HG03064 (cell line): ENCODE measurements around the gene JARID2.
A peak's percentile ranks its signal among the peaks of the same experiment; 100 is the strongest.
"Not testable (repeated sequence)": the region's sequence is repeated elsewhere in the genome, so short reads cannot be mapped to it uniquely, and the experiment has no call there.

ENCODE experiments used
- ATAC-seq: cut with Tn5 transposase; IDR thresholded peaks from one replicate; pipeline ENCODE4 v1.9.1; 2021; ENCODE audit warnings: low read depth; ENCODE audit not compliant: unreplicated experiment

JARID2 gene

DNA sequence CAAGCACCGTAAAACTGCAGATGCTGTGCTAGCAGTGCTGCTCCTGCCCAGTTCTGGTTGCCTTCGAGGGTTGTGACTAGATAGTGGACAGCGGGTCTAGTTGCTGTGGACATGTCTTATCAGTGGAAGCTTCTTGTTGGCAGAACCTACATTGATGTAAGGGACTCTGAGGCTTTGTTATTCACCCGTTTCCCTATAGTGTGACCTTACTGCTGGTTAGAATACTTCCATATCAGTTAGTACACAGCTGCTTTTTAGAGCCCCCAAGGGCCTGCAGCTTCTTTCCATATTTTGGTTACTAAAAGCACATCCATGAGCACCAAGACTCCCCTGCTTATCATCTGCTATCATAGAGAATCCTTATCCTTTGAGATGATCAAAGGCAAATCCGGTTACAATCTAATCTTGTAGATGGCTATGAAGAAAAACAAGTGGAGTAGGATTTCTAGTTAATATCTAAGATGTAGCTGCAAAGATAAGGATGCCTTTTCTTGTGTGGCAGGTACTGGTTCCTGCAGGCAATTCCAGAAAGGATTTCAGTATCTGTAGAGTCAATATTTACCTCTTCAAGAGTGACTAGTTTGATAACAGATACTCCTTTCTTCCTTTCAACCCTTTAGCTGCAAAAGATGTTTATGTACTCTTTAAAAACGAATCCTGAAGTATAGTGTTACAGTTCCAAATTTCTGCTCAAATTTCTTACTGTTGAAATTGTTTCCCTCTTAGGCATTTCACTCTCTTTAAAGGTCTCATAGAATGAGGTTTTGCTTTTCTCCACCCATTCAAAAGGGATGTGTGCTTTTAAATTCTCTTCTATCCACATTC, 163.6 kb downstream of the JARID2 start:
- no peak for ATAC-seq

DNA sequence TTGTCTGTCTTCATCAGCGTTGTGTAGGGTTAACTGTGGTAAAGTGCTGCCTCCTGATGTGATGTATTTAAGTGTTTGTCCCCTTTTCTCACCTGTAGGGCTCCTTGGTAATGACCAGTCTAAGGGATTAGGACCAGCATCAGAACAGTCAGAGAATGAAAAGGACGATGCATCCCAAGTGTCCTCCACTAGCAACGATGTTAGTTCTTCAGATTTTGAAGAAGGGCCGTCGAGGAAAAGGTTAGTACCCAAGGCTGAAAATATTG, 164.2 kb downstream of the JARID2 start:
- ATAC-seq = no peak

DNA sequence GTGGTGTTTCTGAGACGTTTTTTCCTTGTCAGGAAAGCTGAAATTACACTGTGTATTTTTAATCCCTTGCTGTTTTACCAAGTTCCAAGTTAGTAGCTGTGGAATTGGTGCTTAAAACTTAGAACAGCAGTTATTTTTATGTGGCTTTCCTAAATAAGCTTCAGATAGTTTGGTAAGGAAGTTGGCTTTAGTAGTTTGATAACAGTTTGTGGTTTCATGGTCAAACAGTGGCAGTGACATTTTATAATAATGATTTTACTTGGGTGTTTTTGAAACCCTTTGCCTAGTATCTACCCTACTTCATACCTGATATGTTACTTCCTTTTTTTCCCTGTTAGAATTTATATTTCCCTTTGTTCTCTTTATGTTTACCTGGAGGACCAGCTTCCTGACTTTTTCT, 164.9 kb downstream of the JARID2 start:
- no peak for ATAC-seq

DNA sequence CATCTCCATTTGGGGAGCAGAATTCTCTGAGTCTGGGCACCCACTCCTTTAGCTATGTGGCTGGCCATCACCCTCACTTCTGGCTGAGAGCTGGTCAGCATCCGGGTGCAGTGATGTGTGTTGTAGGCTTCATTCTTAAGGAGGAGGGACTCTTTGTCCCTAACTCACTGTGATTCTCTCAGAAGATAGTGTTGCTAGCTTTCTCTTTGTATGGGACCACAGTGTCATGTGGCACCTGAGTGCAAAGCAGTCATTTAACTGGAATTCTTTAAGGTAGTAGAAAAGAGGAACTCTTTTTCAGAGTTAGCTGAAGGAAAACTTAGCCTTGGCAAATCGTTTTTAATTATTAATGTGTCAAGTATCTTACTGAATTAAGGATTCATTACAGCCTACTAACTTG, 165.9 kb downstream of the JARID2 start:
- no peak for ATAC-seq

DNA sequence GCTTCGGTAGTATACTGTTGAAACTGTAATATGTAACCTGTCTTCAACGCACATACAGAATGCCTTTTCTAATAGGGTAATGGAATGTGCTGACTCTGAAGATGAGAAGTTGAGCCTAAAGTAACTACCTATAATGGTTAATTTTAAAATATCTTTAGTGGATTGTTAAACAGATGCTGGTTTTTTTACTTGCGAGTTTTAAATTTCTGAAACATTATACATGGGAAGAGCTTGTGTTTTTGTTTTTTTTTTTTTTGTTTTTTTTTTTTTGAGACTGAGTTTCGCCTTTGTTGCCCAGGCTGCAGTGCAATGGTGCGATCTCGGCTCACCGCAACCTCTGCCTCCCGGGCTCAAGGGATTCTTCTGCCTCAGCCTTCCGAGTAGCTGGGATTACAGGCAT, 166.9 kb downstream of the JARID2 start:
- no peak for ATAC-seq

DNA sequence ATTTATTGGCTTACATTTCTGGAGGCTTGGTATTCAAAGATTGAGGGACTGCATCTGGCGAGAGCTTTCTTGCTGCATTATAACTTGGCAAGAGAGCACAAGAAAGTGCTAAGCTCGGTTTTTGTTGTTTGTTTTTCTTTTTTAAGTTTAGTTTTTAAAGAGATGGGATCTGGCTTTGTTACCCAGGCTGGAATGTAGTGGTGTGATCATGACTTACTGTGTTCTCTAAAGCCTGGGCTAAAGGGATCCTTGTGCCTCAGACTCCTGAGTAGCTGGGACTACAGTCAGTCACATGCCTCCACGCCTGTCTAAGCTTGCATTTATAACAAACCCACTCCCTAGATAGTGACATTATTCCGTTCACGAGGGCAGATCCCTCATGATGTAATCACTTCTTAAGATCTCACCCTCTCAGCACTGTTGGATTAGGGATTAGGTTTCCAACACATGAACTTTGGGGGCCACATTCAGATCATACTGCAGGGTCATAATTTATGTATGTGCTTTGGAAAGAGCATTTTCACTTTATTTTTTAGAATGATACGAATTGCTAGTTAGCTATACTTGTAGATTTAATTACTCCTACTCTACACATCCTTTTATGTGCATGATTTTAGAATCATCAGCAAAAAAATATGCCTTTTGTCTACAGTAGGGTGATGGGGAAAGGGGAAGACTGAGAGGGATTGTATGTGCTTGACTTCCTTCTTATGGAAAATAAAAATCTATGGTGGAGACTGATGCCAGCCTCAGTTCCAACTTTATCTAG, 167.8 kb downstream of the JARID2 start:
- no peak for ATAC-seq

DNA sequence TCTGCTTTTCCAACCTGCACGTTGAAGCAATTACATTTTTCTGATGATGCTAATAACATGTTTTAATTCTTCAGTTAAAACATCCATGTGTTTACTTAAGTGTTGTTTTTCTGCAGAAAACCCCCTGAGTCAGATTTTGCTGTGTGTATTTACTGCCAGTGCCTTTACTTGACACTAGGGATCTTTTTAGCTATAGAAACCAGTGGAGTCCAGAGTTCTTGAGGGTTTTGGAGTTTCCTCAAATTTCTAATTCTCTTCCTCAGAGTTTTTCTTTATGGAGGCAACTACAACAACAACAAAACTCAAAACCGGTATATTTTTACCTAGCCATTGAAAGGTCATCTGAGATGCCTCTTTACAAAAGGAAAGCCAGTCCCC, 168.4 kb downstream of the JARID2 start:
- no peak for ATAC-seq

DNA sequence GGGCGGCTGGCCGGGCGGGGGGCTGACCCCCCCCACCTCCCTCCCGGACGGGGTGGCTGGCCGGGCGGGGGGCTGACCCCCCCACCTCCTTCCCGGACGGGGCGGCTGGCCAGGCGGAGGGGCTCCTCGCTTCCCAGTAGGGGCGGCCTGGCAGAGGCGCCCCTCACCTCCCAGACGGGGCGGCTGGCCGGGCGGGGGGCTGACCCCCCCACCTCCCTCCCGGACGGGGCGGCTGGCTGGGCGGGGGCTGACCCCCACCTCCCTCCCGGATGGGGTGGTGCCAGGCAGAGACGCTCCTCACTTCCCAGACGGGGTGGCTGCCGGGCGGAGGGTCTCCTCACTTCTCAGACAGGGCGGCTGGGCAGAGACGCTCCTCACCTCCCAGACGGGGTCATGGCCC, 169.8 kb downstream of the JARID2 start:
- not testable (repeated sequence) for ATAC-seq

DNA sequence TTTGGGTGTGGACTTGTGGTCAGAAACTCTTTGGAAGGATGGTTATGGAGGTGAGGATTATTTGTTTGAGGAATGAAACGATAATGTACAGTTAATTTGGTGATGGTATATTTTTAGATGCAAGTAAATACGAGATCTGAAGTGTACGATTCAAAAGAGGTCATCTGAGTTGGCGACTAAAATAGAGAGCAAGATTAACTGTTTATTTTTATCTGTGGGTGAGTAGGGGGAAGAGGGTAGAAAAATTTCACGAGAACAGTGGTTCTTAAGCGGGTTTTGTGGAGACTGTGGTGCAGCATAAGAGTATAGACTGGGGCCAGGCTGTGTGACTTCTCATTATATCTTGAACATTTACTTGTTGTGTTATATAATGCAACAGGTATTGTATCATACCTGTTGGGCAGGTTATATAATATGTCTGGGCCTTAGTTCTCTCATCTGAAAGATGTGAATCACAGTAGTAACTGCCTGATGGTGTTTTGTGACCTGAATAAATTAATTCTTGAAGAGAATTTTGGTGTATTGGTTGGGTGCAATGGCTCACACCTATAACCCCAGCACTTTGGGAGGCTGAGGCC, 171.2 kb downstream of the JARID2 start:
- ATAC-seq = no peak

DNA sequence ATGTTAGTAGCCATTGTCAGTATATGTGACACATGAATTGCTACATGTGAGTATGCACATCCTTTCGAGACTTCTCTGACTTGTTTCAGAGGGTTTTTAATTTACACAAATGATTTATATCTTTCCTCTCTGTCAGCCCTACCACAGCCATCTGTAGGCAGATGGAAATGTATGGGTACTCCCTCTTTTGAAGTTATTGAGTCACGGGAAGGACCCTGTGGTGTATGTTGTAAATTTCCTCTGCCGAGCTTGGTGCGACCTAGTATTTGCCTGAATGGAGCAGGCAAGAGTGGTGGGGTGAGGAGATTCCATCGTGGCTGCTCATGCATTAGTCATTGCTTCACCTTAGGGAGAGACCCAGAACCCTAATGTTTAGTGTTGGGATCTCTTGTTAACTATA, 171.9 kb downstream of the JARID2 start:
- no peak for ATAC-seq

DNA sequence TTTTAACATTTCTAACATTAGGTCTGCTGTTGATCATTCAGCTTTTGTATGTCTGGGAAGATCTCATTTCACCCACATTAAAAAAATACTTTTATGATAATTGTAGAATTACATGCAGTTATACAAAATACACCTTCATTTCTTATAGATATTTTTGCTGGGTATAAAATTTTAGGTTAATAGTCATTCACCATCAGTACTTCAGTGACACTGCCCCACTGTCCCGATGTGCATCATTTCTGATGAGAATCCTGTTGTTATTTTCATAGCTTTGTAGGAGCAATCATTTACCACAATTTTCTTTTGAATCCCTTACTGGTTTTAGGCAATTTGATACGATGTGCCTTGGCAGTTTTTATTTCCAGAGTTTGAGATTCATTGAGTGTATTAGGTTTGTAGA, 173.6 kb downstream of the JARID2 start:
- no peak for ATAC-seq

DNA sequence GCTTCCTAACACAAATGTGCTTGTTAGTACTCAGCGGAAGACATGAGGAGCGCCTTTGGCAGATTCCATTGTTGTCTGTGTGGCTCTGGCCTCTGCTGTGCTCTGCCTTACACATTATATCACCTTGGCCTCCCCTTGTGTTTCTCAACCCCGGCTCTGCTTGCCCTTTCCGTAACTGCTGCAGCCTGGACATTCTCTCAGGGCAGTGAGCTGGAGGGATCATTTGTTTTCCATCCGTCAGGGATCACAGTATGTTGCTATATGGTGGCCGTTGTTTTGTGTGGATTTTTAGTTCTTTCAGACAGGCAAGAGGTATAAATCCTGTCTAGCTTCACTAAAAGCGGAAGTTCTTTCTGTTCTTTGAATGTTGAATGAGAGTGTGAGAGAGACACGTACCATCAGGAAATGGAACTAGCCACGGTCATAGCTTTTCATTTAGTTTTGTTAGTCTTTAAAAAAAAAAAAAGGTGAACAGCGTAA, 175.1 kb downstream of the JARID2 start:
- peak; percentile 61 for ATAC-seq

DNA sequence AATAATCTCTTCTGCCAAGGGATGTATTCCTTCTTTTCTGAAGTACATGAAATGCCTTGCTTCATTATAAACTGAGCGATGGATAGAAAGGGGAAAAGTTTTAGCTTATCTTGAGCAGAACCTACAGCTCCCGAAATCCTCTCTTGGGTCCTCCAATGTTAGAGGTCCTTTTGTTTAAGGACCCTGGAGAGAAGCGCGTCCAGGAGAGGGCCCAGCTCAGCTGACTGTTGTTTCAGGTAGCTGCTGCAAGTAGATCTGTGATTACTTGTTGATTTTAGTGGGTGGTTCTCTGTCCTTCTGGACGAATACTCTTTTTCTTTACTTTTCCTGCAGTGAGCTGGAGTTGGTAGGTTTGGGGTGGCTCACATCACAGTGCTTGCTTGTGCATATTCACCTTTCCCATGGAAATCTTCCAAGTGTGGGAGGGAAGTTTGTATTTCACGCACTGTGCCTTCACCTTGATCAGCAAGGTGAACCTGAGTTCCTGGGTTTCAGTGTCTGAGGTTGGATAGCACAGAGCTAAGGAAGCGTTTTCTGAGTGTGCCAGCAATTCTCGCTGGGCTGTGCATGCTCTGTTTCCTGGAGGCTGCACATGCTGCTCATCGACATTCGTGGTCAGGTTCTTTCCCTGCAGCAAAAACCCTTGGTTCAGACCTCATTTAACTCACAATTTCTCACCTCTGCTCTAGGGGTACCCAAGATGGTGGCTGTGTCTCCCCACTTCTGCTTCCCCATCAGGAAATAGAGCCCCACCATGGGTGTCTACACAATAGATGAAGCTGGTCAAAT, 176.3 kb downstream of the JARID2 start:
- no peak for ATAC-seq

DNA sequence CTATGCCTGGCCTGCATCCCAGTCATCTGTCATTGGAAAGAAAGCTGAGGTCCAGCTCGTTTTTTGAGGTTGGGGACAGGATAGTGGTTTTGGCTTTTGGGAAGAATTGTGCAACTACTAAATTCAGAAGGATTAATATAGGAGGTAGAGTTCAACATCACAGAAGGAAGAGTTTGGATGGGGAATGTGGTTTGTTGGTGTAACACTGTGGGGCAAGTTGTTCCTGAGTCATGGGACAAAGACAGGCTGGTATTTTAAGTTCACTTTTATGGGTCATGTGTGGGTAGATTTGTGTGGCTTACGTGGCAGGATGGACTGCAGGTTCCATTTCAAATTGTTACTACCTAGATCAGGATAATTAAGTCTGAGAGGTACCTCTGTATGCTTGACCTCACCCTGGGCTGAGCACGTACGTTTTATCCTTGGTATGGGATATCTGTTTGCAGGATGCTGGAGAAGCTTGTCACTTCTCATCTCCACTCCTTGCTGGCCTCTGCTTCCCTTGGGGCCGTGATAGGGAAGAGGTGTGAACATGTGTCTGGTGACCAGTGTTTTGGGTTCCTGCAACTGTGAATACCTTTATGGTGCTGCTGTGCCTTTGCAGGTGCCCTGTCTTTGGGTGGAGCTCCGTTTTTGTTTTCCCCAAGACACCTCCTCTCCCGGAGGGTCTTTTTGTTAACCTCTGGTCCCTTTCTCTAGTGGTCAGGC, 177.6 kb downstream of the JARID2 start:
- ATAC-seq = no peak

DNA sequence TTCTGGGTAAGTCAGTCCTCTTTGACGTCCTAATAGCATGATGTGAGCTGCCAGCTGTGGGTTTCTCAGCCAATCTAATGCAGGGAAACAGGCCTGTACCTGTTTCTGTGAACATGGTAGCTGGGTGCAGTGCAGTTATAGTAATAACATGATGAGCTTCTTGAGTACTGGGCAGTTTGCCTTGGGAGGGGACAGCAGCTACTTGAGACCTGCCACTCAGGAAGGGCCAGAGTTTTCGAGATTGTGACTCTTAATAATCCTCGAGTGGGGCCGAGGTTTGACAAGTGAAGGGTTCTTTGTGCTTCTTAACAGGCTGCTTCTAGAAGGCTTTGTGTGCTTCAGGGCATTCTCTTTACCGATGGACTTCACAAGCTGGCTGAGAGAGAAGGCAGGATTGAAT, 180.1 kb downstream of the JARID2 start:
- no peak for ATAC-seq

DNA sequence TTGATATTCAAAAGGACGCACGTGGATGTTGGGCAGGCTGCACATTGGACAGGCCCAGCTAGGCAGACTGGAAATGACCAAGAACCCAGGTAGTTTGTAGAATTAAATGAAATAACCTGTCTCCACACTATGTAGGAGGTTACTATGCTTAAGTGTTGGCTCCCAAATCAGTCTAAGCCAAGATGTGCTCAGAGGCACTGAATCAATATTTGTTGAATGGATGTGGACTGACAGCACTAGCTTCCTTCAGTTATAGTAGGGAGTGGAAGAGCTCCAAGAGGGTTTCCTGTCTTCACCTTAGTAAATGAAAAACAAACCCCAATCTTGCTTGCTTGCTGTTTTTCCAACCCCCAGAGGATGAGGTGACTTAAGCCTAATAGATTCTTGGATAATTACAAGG, 180.5 kb downstream of the JARID2 start:
- no peak for ATAC-seq

DNA sequence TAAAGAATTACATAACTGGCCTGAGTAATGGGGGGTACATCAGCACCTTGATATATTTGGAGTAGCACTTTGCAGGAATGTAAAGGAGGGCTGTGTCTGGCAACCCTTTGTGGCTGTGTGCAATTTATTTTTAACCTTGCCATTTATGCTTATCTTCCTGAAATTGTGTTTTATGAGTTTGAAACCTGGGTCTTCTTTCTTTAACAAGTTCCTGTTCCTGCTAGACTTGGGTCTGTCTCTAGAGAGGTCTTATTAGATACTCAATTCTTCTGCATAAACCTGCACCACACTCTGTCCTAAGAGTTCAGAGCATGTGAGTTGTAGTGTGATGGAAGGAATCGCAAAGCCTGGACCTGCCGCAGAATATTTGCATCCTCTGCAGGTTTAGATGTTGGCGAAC, 181.0 kb downstream of the JARID2 start:
- no peak for ATAC-seq

DNA sequence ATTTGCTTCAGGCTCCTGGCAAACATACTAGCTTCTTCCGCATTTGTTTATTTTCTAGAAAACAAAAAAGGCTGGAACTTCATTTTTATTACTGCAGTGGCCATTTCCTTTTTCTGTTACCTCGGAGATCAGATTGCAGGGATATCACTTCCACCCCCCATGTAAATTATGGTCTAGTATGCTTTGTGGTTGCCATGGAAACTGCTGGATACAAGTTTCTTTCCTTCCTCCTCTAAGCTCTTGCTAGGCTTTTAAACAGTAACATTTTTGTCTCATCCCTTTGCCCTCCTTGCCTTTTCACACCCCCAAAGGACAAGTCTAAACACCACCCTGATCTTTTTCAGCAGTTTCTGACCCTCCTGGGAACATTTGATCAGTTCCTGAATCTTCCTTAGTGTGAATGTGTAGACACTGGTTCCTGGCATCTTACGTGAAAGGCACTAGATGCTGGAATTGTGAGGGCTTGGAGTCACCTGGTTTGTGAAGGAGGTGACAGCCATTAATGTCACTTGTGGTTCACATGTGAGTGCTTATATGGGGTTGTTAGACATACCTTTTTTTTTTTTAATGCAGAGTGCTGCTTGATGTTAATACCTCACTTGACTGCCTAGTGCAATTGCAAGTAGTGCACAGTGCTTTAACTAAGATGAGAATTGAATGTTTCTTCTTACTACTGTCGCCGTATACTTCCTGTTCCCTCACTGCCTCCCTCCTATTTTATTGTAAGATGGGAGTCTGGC, 181.6 kb downstream of the JARID2 start:
- no peak for ATAC-seq

DNA sequence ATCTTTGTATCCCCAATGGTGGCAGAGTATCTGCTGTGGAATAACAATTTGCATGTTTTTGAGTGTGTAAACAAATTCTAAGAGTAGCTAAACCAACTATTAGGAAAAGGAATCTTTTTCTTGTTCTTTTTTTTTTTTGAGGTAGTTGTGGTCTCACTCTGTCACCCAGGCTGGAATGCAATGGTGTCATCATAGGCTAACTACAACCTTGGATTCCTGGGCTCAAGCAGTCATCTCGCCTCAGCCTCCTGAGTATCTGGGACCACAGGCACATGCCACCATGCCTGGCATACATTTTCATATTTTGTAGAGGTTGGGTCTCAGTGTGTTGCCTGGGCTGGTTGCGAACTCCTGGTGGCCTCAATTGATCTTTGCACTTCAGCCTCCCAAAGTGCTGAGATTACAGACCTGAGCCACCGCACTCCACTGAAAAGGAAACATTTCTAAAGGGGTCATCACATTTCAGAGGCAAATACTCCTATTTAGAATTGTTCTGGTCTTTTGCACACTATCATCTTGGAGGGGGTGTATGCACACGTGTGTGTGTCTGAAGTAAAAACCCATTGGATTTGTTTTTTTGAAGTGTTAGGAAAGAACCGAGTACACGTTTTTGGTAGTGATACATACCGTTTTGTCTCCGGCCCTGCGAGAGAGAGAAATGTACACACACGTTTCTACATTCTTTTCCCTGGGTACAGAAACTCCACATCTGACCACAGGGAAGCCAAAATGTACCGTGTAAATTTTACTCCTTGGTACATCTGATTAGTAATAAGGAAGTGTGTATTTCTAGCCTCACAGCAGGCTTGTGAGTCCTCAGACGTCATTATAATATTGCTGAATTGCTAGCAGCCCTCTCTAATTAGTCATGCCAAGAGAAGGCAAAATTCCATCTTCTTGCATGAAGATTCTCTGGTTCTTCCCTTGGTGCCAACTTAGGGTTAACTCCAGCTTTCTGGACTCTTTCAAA, 183.6 kb downstream of the JARID2 start:
- no peak for ATAC-seq
